Hematopoietic multipotent progenitor cell treated with erythropoietin and hydrocortisone succinate and interleukin-3 and kit ligand, for 15 days (in vitro differentiated cells): ENCODE results near the gene STRADA.

Experiments
- DNase-seq: peaks from one replicate; pipeline ENCODE4 v3.0.0-alpha.2; 2015; ENCODE audit warnings: low spot score

The STRADA gene

DNA sequence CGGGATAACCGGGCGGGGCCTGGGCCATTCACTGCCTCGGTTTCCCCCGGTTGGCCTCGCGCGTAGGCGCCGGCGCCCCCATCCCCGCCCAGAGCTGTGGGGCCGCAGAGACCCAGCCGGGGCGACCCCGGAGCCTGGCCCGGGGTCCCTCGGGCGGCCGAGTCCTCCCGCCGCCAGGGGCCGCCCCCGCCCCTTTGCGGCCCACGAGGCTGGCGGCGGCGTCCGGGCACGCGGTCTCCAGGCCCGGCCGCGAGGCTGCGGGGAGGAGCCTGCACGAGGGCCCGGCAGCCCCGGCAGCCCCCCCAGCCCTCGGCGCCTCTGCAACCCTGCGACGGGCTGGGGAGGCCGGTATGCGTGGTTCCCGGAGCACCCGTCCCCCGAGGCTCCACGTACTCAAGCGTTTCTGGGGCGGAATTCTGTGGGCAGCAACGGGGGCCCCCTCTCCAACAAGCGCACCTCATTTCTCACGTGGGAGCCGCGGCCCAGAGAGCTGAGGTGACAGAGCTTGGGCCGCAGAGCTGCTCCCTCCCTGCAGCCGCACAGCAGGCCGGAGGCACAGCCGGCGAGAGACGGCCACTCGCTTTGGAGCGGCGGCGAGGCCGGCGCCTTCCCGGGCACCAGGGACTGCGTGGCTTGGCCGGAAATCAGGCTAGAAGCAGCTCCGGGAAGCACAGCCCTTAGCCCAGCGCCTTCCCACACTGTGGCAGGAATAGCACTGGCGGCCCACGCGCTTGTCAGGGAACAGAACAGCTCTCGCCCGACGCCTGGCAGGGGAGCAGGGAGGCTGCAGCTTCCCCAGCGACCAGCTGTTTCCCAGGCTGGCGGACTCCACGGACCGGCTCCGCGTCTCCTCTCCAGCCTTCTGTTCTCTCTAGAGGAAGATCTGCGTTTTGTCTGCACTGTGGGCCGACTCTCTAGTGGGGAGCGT is 40.8 kb downstream of the STRADA start:
- DNase-seq: no peak

DNA sequence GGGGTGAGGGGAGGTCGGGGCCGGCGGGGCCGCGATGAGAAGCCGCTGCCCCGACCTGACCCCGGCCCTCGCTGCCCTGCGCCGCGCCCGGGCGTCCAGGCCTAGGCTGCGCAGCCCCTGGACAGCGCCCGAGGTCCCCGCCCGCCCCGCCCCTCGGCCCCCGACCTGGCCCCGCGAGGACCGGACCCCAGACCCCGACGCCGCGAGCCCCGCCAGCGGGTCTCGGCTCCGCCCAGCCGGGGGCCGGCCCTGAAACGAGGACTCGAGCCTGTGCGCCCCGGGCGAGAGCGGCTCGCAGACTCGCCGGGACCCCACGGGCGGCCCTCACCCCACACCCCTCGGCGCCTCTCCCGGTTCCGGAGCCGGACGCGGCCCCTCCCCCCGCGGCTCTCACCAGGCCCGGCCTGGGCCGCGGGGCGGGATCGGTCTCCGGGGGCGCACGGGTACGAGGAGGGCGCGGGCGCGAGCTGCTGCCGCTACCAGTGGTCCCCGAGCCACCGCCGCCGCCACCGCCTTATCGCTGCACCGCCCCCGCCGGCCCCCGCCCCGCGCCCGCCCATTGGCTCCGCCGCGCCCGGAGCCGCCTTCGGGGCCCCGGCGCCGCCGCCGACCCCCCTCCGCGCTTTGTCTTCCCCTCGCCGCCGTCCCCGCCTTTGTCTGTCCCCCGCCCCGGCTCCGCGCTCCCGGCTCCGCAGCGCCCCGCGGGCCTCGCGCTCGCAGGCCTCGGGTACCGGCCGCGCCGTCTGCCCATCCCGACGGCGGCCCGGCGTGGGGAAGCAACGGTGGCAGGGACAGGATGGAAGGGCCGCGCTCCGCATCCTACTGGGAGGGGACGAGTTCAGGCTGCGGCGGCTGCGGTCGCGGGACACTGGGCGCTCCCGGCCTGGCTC is 41.7 kb downstream of the STRADA start, which contains the start of gene LIMD2:
Gene LIMD2, minus strand, starts transcription at position 488 of the 890 bp plus-strand sequence. CDS start 827 bp downstream, outside the sequence.
- no peak for DNase-seq

DNA sequence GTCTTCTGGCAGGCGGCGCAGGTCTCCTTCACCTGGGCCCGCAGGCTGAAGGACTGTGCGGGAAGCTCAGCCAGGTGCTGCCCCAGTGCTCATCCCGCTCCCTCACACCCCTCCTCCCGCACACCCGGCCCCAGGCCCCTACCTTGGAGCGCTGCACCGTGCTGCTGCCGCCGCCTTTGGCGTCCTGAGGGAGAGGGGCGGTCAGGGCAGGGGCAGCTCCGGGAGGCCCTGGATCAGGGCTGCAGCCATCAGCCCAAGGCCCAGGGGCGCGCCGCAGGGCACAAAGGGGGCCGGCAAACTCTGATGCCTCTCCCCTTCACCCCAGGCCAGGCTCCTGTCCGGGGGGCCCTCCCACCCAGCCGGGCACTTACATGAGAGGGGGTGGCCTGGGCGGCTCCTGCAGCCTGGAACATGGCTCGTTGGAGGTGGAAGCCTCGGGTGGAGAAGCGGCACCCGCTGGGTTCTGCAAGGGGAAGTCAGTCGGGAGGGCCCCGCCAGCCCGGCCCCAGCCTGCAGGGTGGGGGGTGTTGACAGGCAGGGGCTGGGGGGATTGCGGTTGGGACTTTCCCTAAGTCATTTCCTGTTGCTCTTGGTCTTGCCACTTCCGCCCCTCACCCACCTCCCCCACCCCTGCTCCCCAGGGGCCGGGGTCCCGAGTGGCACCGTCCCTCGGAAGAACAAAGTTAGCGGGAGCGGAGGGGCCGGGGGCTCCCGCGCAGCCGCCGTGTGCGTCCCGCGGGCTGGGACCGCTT is 42.5 kb downstream of the STRADA start:
- no peak for DNase-seq

DNA sequence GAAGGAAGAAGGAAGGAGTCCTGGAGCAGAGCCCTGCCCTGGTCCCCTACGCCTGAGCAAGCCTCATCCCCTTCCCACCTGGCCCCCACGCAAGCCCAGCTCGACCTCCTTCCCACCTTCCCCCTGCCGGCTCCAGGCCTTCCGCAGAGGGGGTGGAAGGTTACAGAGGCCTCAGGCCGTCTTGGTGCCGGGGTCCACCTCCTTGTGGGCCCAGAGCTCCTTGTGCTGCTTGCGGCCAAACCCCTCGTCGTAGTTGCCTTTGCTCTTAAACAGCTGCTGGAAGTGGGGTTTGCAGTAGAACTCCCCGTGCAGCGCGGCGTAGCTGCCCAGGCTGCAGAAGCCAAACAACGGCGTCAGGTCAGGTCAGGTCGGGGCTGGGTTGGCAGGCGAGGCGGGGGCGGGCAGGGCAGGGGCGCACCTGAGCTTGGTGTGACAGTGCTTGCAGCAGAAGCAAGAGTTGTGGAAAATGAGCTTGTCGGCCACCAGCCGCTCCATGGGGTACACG is 43.2 kb downstream of the STRADA start:
- DNase-seq: no peak

DNA sequence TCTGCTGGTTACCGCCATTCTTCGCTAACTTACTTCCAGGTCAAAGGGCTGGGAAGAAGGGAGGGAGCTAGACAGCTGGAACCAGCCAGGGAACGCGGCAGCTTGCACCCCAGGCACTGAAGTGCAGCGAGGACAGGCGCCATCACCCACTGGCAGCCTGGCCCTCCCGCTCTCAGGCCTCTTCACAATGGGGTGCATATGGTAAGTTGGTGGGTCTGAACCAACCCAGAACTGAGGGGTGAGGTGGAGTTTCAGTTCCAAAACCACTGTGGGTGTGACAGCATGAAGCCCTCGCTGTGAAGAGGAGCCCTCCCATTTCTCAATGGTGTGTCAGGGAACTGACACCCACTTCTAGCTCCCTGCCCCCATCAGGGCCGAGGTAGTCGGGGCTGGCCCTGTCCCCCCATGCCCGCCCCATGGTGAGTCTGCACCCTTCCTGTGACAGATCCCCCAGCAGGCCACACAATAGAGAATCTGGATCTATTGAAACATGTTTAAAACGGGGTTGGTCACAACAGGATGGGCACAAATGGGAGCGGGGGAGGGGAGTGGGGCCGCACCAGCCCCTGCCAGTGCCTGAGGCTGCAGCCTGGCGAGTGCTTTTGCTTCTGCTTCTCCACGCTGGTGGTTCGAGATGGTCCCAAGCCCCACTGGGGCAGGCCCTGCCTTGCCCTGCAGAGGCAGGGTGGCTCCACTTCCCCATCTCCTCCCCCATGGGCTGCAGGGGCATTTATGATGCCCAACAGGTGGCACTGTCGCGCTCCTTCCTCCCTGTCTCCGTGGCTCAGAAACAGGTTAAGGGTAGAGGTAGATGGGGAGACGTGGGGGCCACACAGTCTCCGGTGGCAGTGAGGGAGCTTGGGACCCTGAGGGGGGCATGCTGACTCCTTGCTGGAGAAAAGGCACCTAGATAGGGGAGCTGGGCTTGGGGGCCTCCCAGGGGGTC is 44.0 kb downstream of the STRADA start:
- DNase-seq: peak; percentile 65

DNA sequence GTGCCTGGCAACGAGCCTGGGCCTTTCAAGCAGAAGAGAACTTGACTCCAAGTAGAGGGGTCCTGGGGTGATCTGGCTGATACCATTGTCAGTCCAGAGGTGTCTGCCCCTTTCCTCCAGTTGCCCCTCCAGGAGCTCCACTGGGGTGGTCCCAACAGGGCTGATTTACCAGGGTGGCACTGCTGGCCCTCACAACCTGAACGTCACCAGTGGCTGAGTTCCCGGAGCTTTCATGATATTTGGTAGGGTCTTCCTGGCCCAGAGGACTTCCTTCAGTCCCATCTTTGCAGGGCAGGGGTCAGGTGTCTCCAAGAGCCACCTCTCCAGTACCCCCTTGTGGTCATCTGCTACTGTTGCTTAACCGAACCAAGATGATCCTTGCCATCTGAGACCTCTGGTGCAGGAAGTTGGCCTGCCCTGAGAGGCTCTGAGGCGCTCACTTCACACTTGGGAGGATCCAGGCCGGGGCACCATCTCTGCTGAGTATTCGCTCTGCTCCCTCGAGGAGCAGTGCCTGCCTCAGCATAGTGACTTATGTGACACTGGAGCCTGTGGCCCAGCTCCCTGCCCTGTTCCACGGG is 45.1 kb downstream of the STRADA start:
- no peak for DNase-seq

DNA sequence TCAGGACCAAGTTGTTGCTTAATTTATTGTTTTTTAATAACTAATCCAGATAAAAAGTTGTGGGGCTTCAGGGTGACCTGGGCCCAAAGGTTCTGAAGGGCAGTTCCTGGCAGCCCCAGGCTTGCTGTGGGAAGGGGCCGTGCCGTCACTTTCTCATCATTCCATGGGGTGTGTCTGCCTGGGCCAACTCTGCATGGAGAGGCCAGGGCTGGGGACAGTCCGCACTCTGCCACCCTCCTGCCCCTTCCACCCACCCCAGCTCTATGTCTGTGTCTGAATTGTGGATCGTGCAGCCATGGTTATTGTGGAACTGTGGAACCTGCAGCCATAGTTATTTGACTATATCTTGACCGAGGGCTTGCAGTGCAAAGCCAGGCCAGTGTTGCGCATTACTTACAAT is 45.7 kb downstream of the STRADA start:
- no peak for DNase-seq

DNA sequence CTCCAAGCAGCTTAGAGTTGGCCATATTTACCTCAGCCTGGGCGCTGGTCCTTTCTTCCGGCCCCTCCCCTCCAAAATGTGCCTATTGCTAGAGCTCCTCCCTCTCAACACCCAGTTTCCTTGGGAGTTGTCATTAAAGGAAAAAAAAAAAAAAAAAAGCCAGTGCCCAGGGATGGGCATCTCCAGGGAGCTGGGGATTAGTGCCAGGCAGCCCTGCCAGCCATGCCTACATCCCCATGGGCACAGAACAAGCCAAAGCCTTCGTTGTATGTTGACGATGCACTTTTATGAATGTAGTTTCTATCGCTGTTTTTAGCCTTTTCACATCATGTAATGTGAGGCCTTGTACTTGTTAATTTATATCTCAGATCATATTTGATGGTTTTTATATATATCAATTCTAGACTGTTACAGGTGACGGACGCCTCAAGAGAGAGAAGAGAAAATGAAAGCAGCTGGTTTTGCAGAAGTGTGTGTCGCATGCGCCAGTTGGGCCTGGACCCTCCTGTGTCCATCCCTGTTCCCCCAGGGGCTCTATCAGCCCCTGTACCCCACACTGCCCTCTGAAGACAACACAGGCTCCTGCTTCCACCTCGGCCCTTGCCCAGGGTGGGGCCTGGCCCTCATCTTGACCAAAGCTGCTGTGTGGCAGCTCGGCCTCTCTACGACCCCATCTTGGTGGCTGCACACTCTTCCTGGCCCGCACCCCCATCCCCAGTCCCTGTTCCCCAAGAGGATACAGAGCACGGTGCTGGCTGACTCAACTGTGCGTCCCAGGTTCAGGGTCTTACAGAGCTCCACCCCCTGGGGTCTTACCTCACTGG is 46.4 kb downstream of the STRADA start:
- no peak for DNase-seq

DNA sequence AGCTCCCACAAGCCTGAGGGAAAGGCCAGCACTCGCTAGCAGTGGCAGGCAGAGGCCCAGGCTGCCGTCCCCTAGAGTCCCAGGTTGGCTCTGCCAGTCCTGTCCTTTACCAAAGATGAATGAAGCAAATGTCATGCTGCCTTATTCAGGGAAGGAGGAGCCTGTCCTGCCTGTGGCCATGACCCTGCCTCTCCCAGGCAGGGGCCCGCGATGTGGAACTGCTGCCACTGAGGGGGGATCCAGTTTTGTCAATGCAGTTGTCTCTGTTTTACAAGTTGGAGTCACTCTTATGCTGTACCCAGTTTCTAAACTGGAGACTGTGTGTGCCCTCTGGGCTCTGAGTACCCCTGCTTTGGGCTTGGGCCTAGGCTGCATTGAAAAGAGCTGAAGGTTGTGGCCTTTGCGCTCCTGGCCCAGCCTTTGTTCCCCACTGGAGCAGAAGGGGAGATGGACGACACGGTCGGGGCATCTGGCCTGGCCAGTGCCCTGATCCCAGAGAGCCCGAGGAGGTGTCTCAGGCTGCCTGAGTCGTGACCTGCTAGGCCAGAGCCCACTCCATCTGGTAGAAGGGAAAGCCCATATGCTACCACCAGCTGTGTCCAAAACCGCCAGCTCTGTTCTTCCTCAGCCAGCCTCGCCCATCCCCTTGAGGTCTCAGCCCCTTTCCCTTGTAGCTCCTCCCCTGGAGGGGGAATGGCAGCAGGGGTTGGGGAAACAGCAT is 47.2 kb downstream of the STRADA start:
- DNase-seq: no peak

DNA sequence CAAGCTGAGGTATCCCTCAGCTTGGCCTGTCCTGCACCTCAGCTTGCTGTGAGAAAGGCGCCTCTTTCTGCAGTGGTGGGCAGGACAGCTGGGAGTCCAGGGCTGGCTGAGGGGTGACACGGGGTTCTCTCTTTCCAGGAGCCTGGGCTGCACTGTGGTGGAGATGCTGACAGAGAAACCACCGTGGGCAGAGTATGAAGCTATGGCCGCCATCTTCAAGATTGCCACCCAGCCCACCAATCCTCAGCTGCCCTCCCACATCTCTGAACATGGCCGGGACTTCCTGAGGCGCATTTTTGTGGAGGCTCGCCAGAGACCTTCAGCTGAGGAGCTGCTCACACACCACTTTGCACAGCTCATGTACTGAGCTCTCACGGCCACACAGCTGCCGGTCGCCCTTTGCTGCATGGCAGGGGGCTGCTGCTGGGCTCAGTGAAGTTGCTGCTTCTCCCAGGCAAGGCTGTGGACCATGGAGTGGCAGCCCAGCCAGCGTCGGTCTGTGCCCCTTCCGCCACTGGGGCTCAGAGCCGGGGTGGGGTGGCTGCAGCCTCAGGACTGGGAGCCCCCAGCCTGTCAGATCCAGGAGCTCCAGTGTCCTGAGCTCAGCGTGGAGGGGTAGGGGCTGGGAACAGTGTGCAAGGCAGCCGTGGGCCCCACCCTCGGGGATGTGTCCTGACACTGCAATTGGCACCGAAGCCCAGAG is 48.0 kb downstream of the STRADA start:
- no peak for DNase-seq

DNA sequence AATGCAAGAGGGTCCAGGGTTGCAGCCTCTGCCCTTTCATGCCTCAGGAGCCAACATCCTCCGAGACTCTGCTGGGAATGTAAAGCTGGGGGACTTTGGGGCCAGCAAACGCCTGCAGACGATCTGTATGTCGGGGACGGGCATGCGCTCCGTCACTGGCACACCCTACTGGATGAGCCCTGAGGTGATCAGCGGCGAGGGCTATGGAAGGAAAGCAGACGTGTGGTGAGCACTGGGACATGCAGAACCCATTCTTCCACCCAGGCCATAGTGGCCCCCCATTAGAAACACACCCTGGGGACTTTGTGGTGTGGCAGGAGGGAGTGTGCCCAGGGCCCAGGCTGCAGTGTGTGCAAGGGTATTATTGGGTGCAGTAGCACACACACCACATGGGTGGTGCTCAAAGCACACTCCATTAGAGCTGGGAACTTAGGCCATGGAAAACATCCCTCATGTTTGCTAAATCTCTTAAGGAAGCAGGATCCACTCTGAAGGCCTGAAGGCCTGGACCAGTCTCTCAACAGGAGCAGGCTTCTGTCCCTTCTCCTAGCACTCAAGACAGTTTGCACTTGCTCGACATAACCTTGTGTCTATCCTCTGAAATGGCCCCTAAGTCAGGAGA is 49.3 kb downstream of the STRADA start:
- DNase-seq: no peak

DNA sequence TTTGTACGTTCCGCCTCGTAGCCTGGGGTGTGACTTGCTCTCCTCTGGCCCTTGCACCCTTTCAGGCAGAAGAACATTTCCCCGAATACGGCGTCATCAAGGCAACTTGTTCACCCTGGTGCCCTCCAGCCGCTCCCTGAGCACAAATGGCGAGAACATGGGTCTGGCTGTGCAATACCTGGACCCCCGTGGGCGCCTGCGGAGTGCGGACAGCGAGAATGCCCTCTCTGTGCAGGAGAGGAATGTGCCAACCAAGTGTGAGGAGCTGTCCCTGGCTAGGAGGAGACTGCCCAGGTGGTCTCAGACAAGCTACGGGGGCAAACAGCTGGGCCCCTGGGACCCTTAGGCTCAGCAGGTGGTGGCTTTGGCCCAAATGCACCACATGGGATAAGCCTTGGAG is 52.1 kb downstream of the STRADA start:
- DNase-seq: no peak

DNA sequence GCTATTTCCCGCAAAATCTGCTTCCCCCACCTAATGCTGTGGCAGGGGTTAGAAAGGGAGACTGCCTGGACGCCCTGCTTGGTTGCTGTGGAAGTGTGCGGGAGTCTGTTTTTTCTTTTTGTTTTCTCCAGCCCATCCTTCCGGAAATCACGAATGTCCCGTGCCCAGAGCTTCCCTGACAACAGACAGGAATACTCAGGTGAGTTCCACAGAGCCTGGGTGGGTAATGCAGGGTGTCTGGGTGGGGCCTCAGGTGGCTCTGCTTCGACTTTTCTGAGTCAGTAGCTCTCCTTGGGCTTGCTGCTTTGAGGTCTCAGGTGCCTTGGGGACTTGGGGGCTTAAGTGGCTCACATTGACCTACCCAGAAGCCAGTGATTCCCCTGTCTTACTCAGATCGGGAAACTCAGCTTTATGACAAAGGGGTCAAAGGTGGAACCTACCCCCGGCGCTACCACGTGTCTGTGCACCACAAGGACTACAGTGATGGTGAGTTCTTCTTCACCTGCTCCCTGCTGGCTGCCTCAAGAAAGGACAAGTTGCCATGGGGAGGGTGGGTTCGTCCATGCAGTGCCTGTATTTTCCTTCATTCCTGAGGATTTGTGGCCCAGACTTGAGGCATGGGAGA is 53.1 kb downstream of the STRADA start:
- DNase-seq: no peak

DNA sequence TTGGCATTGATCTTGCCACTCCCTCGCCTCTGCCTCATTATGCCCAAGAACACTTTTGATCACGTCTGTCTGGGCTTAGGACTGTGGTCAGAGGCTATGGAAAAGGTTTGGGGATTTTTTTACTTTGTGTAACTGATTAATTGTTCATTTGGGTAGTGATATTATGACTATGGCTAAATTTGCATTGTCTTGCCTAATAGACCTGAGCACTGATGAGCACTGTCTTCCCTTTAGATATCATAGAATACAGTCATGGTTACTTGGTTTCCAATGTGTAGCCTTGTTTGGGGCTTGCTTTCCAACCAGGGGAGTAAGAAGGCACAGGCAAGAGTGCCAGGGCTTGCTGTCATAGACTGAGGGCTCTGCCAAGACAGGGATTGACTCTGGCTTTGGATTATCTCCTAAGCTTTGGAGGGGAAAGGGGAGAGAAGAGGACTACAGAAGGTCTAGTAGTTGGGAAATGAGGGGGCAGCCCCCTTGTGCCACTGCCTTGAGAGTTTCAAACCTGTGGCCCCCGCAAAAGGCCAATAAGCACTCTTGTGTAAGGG is 55.4 kb downstream of the STRADA start:
- no peak for DNase-seq

DNA sequence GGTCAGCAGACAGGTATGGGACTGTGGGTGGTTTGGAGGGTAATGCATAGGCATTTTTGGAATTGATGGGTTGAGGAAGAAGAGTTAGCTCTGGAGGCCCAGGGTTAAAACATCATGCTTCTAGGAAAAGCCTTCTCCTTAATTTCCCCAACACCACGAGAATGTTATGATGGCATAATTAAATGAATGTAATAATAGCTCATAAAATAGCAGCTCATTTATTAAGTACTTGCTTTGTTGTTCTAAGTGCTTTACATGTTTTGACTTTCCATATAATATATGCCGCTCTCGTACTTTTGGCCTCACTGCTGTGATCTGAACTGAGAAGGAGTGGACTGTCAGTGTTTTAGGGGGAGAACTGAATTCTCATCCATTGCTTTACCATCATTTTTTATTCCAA is 56.0 kb downstream of the STRADA start:
- DNase-seq: no peak

DNA sequence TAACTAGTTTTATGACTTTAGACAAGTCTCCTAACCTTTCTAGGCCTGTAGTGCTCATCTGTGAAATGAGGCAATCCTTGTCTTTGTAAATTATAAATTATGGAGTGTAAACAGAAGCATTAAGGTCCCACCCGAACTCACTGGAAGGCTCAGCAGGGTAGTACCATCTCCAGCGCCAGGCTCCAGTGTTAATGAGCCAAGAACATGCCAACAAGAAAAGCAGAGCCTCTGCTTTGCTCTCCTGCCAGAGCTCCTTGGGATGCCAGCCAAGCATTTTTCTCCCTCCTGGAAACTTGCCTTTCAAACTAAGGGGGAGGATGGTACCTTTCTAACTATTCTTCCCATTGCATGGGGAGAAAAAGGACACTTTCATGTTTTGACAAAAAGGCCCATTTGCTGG is 56.6 kb downstream of the STRADA start:
- DNase-seq: no peak

DNA sequence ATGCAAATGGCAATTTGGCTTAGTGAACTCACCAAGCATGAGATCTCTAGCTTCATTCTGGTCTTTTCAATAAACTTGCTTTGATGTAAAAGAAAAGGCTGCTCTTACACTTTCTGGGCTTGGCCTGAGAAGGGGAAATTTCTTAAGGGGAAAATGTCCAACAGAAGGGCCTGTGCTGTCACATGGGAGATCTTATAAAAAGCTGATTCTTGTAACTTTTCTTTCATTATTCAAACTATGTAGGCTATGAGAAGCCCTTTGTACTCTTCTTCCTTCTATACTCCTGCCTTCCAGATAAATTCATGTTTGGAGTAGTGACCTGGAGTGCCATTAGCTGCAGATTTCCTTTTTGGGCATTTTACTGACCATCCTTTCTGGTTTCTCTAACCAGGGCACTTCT is 58.6 kb downstream of the STRADA start:
- DNase-seq: no peak
